ENCODE measurements around the gene GIPC3. TPM values are rescaled to one million over a fixed set of nuclear protein-coding genes. Genes with fewer than 3 reads are reported as not detected.

GIPC3 gene
- total RNA-seq, 4 donors from 2014 or later: 0.66 to 4.5 (median 1.7) TPM

- TF ChIP-seq CTCF (IDR thresholded peaks at IDR 0.05; ENCODE audit: low read depth): no peak
Measured at GRCh38 chr19:3604987-3605343, 19.7 kb downstream of the GIPC3 start.

GRCh38 chr19:3605361-3605760, 20.1 kb downstream of the GIPC3 start:
- TF ChIP-seq CTCF (IDR thresholded peaks at IDR 0.05; ENCODE audit: low read depth): no peak

GRCh38 chr19:3605770-3606169, 20.5 kb downstream of the GIPC3 start:
- no peak for TF ChIP-seq CTCF (IDR thresholded peaks at IDR 0.05; ENCODE audit: low read depth)

GRCh38 chr19:3606174-3606689, 21.0 kb downstream of the GIPC3 start:
- no peak for TF ChIP-seq CTCF (IDR thresholded peaks at IDR 0.05; ENCODE audit: low read depth)

- TF ChIP-seq CTCF (IDR thresholded peaks at IDR 0.05; ENCODE audit: low read depth): no peak
Measured at GRCh38 chr19:3606690-3607289, 21.5 kb downstream of the GIPC3 start, which contains the start of gene TBXA2R. Gene TBXA2R (minus strand): TSS chr19:3606875. CDS start chr19:3600634, 6,241 bp downstream.

- no peak for TF ChIP-seq CTCF (IDR thresholded peaks at IDR 0.05; ENCODE audit: low read depth)
Measured at GRCh38 chr19:3607303-3608078, 22.2 kb downstream of the GIPC3 start.

- TF ChIP-seq CTCF (IDR thresholded peaks at IDR 0.05; ENCODE audit: low read depth): no peak
Measured at GRCh38 chr19:3608079-3608641, 22.9 kb downstream of the GIPC3 start.

Measured in subcutaneous adipose tissue (tissue), 4 donors.